OCI-LY7 (cell line): ENCODE results near the gene RNF103.

Experiments used
- EZH2phosphoT487 ChIP-seq: fragments of 200-600 bp; sonication (generic); IDR thresholded peaks from 2 replicates; pipeline ENCODE4 v1.6.1; 2018; ENCODE audit warnings: low read depth, borderline replicate concordance, mild to moderate bottlenecking, mixed run types, antibody characterized with exemption, low read length, moderate library complexity, mixed read lengths
- TF ChIP-seq, protein P1 (sequence below): fragments of 200-600 bp; sonication (generic); conservative IDR thresholded peaks from 2 replicates; pipeline ENCODE4 v1.5.1; 2014; ENCODE audit warnings: mild to moderate bottlenecking, antibody characterized with exemption, low read length, moderate library complexity, mixed read lengths

DNA sequence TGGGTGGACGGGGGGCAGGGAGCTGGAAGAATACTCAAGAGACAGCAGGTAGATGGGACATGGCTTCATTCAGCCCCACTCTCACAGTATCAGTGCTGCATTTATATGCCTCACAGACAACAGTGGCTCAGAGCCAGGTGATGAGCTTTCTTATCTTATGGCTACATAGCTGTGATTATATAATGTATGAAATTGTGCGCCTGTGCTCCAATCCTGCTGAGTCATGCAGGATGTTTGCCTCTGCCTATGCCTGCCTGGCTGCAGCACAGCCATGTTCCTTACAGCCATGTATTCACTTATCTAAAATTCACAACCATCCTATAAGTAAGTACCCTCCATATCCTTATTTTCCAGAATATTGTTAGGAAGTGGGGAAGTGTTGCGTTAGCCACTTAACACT, 37.7 kb upstream of the RNF103 start:
- TF ChIP-seq, protein P1, sequence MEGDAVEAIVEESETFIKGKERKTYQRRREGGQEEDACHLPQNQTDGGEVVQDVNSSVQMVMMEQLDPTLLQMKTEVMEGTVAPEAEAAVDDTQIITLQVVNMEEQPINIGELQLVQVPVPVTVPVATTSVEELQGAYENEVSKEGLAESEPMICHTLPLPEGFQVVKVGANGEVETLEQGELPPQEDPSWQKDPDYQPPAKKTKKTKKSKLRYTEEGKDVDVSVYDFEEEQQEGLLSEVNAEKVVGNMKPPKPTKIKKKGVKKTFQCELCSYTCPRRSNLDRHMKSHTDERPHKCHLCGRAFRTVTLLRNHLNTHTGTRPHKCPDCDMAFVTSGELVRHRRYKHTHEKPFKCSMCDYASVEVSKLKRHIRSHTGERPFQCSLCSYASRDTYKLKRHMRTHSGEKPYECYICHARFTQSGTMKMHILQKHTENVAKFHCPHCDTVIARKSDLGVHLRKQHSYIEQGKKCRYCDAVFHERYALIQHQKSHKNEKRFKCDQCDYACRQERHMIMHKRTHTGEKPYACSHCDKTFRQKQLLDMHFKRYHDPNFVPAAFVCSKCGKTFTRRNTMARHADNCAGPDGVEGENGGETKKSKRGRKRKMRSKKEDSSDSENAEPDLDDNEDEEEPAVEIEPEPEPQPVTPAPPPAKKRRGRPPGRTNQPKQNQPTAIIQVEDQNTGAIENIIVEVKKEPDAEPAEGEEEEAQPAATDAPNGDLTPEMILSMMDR = no peak
- no peak for TF ChIP-seq EZH2phosphoT487
